ENCODE data around the gene IRF4. TPM values are rescaled to one million over a fixed set of nuclear protein-coding genes. Genes with fewer than 3 reads are reported as not detected.

Gene IRF4
- not detected for polyA plus RNA-seq (2012; ENCODE audit: insufficient read depth, insufficient read length)

DNA sequence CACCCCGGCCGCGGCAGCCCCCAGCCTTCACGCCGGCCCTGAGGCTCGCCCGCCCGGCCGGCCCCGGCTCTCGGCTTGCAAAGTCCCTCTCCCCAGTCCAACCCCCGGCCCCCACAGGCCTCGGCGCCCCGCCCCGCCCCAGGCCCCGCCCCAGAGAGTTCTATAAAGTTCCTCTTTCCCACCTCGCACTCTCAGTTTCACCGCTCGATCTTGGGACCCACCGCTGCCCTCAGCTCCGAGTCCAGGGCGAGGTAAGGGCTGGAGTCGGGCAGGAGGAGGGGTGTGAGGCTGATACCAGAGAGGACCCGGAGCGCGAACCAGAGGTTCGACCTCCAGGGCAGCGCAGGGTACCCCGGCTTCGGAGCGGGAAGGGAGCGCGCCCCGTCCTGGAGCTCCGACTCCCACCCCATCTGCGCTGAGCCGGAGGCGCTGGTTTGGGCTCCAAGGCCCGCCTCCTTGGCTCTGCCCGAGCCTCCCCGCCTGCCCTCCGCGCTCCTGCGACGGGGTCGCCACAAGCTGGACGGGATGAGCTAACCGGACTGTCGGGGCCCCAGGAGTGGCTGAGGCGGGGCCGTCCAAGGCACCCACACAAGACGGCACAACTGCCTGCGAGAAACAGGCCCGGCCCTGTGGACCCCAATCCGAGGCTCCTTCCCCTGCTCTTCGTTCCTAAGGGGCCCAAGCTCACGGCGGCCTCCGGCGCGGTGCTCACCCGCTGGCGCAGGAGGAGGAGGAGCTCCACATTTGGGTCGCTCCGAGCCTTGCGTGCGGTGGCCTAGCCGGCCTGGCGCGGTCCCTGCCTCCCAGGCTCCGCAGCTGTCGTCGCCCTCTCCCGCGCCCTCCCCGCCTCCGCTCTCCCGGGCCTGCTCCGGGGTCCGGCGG lies at the start of gene IRF4:
TSS of gene IRF4 (plus strand) at position 194 of the 882 bp plus-strand sequence. CDS start 1,401 bp downstream, outside the sequence.
- no peak for DNase-seq (ENCODE audit: low read depth, low spot score)
- H3K4me3 ChIP-seq (ENCODE audit: low read length): no peak within 1 kb of the TSS

DNA sequence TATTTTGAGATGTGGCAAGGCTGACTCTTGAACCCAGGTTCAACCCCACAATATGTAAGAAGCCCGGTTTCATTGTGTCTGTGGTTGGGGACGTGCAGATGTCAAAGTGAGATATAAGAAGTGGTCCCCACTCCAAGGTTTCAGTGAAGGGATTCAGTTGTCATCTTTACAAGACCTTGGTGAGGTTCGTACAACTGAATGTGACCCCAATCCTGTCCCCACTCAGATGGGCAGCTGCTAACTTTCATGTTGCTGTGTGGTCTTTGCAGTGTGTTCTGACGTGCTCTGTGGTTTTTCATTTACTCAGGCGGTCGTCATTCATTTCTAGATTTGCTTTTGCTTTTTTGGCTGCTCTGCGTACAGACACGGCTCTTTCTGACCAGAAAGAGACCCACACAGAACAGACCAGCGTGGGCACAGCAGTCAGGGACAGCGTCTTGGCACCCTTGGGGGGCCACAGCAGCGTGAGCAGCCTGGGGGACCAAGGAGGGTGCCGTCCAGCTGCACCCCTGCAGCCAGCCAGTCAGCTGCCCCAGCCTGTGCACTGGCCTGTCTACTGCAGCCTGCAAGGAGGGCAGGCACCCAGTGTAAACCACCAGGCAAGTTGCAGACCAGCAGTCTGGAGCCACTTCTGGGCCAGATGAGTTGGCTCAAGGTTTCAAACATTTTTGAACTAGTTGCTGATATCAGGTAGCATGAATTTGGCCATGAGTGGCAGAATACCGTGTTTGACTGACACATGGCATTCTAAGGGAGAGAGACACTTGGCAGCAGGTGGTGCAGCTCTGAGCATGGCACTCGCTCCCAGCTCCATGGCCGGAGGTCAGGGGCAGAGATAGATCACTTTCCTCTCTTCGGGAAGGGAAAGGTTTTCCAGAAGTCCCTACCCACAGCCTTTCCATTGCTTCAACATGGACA lies 49.4 kb upstream of the IRF4 start:
- no peak overlapping the region for H3K4me3 ChIP-seq (ENCODE audit: low read length)
- DNase-seq (ENCODE audit: low read depth, low spot score): no peak

DNA sequence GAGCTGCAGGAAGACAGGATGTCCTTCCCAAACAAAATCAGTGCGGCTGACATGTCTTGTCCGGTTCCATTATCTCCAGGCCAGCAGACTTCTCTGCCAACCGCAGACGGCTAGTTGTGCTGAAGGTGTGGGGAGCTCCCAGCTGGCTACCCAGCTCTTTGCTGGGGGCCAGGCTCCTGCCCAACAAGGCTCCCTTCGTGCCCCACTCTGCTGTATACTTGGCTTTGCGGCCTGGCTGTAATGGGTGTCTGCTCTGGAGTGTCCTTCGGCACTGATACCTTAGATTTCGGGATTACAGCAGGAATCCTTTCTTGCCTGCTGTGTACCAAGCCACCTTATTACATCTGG lies 48.7 kb upstream of the IRF4 start:
- no peak overlapping the region for H3K4me3 ChIP-seq (ENCODE audit: low read length)

DNA sequence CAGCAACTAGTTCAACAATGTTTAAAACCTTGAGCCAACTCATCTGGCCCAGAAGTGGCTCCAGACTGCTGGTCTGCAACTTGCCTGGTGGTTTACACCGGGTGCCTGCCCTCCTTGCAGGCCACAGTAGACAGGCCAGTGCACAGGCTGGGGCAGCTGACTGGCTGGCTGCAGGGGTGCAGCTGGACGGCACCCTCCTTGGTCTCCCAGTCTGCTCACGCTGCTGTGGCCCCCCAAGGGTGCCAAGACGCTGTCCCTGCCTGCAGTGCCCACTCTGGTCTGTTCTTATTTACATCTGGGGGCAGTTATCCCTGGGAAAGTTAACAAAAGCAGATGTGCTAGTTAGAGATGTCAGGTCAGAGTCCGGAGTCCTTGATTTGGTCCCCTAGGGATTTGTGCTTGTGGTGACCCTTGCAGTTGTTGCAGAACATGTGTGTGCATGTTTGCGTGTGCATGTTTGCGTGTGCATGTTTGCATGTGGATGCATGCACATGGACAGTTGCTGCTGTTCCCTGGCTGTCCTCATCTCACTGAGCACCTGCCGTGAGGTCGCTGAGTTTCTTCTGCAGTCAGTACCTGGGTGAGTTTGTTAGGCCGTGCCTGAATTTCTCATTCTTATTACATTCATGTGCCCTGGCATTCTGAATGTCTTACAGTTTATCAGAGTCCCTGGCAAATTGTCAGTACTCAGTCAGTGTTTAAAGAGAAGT lies 48.2 kb upstream of the IRF4 start:
- no peak for DNase-seq (ENCODE audit: low read depth, low spot score)
- H3K4me3 ChIP-seq (ENCODE audit: low read length): no peak overlapping the region

More for the DNA sequence above, 48.7 kb upstream of the IRF4 start:
- no peak for DNase-seq (ENCODE audit: low read depth, low spot score)

DNA sequence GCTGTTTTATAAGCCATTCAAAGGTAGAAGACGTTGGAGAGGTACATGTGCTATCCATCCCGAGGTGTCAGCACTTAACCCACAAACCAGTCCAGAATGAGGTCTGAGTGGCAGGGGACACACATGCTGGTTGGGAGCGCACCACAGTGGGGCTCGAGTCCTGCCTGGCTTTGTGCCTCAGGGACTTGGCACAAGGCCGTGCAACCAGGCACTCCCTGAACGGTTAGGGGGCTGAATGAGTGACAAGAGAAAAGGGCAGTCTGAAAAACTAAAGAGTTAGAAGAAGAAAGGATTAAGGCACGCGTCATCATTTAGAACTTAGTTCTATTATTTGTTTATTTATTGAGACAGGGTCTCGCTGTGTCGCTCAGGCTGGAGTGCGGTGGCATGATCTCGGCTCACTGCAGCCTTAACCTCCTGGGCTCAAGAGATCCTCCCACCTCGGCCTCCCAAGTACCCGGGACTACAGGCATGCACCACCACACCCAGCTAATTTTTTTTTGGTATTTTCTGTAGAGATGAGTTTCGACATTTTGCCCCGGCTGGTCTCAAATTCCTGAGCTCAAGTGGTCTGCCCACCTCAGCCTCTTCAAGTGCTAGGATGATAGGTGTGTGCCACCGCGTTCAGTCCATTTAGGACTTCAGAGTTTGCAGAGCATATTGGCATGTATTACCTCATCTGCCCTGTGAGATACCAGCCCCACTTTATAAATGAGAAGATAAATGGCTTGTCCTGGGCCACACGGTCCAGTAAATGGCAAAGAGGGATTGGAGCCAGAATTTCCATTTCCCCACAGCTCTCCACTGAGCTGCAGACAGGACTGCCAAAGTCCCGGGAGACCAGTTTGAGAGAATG lies 47.4 kb upstream of the IRF4 start:
- no peak for DNase-seq (ENCODE audit: low read depth, low spot score)
- H3K4me3 ChIP-seq (ENCODE audit: low read length): no peak overlapping the region

DNA sequence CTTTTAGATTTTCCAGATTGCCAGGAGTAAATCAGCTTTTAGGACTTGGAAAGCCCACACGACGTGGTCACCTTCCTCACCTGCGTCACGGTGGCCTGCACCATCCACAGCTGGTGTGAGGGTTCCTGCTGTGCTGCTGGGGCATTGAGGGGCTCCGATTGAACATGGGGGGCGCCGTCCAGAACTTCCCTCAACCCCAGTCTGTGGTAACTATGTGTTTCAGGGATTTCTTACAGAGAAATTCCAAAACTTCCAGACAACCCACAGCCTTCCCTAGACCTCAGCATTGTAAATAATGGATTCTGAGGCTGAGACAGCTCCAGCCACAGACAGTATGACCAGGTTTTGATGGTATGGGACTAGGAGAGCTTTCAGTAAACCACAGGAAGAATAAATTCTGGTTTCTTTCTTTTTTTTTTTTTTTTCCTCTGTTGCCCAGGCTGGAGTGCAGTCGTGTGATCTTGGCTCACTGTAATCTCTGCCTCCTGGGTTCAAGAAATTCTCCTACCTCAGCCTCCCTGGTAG lies 46.7 kb upstream of the IRF4 start:
- no peak overlapping the region for H3K4me3 ChIP-seq (ENCODE audit: low read length)
- DNase-seq (ENCODE audit: low read depth, low spot score): no peak

DNA sequence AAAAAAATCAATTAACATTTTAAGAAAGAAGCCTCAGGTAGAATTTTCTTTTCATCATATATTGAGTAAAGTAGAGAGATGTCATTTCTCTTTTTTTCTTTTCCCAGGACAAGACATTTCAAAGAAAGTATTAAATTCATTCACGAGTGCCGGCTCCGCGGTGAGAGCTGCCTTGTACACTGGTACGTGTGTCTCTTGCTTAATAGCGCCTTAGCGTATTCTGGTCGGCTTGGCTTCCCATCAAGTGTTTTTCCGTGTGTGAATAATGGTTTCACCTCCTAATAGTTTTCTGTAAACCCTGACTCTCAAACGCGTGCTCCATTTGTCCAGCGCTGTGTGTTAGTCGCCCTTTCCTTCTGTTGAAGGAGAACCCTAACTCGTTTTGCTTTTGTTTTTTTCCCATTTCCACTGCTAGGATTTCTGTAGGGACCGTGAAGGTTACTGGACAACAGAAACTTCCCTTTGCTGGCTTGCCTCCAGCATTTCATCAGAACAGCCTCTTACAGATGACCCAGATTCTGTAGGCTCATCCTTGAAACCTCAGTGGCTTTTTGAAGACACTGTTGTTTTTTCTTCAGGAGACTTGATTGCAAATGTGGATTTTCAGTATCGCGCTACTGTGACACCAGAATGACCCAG lies 45.7 kb upstream of the IRF4 start:
- DNase-seq (ENCODE audit: low read depth, low spot score): no peak
- no peak overlapping the region for H3K4me3 ChIP-seq (ENCODE audit: low read length)

DNA sequence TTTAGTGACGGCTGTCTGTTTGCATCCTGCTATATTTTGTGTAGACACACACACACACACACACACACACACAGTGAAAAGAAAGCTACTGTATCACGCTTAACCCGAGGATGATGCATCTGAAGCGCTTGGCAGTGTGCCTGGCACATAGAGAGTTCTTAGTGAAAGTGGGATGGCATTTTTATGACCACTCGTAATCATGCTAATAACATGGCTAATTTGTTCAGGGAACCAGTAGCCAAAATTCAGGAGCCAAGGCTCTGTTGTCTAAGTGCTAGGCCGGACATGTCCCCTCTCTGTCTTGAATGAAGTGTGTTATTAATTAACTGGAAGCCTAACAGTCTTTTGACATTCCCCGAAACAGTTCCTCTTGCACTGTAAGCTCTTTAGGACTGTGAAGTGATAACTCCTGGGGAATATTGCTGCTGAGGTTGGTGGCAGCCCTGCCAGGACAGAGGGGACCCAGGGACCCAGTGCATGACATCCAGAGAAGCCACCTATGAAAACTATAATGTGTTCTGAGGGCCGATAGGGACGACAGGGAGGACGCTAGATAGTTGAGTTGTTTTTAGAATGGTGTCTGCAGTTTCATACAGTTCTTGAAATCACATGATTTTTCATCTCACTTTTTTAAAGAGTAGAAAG lies 45.0 kb upstream of the IRF4 start:
- no peak for DNase-seq (ENCODE audit: low read depth, low spot score)
- no peak overlapping the region for H3K4me3 ChIP-seq (ENCODE audit: low read length)

DNA sequence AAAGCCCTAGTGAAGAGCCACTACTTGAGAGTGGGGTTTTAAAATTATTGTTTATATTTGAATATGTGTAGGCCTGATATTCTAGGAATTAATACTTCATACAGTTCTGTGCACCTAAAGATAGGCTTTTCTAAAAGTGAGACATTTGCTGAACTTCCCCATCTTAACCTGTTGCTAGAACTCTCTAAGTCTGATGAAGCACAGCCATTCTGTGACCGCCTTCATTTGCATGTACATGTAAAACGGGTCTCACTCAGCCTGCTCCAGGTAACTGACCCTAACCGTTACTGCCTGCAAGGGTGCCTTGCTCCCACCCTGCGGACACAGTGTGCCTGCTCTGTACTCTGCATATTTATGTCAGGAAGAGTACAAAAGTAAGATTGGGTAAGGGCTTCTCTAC lies 44.3 kb upstream of the IRF4 start:
- H3K4me3 ChIP-seq (ENCODE audit: low read length): no peak overlapping the region
- no peak for DNase-seq (ENCODE audit: low read depth, low spot score)

DNA sequence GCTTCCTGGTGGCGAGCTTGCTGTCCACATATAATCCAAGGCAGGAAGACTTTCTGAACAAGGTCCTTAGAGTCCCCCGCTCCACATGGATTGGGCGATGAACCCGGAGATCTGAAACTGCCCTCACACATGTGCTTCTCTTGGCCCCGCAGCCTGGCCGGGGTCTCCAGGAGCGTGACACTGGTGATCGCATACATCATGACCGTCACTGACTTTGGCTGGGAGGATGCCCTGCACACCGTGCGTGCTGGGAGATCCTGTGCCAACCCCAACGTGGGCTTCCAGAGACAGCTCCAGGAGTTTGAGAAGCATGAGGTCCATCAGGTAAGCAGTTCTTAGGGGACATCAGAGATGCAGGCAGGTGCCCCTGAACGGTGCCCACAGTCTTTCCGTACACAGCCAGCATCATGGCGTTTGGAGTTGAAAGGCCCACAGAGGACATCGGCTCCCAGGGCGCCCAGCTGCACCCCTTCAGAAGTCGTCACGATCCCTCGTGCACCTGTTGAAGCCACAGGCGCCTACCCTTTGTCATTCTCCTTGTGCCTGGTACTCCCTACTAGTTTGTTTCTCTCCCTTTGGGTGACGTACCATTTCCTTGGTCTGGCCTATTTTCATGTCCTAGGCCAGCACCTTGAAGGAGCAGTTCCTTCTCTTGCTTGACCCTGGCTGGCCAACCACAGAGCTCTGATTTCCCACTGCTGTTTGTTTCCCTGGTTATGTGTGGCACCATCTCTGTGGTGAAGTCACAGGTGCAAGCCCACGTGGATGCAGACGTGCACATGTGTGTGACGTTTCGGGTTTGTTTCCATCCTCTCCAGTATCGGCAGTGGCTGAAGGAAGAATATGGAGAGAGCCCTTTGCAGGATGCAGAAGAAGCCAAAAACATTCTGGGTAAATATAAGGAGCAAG lies 43.3 kb upstream of the IRF4 start:
- DNase-seq (ENCODE audit: low read depth, low spot score): no peak

DNA sequence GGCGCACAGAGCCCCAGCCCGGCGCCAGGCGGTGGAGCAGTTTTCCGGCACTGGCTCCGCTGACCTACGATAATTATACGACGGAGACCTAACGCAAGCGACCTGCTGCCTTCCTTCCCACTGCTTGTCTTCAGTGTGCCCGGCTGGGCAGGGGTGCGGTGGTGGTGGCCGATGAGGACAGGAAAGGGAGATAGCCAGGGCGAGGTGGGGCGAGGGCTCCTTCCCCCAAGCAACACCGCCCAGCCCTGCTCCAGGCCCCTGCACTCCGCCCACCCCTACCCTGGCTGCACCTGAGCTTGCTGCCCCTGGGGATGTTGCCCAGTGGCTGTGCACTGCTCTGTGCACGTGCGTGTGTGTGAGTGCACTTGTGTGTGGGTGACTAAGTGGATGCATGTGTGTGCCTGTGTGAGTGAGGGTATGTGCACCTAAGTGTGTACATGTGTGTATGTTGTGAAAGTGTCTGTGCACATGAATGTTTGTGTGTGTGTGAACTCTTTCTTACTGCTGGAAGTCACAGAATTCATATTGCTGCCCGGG lies 42.6 kb upstream of the IRF4 start:
- H3K4me3 ChIP-seq (ENCODE audit: low read length): no peak overlapping the region

More for the DNA sequence above, 43.3 kb upstream of the IRF4 start:
- H3K4me3 ChIP-seq (ENCODE audit: low read length): no peak overlapping the region

DNA sequence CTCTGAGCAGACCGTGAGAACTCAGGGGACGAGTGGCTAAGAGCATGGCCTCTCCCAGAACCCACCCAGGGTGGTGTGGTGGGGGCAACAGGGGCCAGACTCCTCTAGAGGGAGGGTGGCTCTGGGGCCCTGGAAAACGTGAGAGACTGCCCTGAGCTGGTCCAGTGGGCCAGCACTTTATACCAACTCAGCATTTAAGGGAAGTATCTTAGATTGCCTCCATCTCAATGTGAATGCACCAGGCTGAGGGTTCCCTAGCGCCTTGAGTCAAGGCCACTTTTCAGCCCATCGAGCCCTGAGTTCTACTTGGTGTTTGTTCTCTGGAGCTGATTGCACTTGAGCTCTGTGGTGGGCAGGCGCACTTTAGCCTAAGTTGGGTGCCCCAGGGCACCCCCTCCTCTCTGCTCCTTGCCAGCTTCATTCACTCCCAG lies 42.0 kb upstream of the IRF4 start:
- no peak for DNase-seq (ENCODE audit: low read depth, low spot score)

More for the DNA sequence above, 42.6 kb upstream of the IRF4 start:
- no peak for DNase-seq (ENCODE audit: low read depth, low spot score)

DNA sequence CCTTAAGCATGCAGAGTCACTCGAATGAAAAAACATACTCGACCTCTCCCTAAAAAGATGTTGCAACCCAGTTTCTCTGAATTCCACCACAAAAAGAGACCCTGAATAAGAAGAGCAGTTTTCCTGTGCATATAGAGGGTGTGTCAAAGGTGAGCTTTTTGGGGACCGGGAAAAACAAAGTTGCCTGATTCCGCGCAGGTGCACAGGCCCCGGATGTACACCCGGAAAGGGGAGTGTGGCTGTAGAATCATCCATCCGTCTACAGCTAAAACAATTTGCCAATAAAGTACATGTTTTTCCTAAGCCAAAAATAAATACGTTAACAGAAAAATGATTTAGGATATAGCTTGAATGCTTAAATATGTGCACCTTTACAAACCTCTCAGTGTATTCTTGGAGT lies 41.2 kb upstream of the IRF4 start:
- DNase-seq (ENCODE audit: low read depth, low spot score): no peak
- H3K4me3 ChIP-seq (ENCODE audit: low read length): no peak overlapping the region

More for the DNA sequence above, 42.0 kb upstream of the IRF4 start:
- H3K4me3 ChIP-seq (ENCODE audit: low read length): no peak overlapping the region

DNA sequence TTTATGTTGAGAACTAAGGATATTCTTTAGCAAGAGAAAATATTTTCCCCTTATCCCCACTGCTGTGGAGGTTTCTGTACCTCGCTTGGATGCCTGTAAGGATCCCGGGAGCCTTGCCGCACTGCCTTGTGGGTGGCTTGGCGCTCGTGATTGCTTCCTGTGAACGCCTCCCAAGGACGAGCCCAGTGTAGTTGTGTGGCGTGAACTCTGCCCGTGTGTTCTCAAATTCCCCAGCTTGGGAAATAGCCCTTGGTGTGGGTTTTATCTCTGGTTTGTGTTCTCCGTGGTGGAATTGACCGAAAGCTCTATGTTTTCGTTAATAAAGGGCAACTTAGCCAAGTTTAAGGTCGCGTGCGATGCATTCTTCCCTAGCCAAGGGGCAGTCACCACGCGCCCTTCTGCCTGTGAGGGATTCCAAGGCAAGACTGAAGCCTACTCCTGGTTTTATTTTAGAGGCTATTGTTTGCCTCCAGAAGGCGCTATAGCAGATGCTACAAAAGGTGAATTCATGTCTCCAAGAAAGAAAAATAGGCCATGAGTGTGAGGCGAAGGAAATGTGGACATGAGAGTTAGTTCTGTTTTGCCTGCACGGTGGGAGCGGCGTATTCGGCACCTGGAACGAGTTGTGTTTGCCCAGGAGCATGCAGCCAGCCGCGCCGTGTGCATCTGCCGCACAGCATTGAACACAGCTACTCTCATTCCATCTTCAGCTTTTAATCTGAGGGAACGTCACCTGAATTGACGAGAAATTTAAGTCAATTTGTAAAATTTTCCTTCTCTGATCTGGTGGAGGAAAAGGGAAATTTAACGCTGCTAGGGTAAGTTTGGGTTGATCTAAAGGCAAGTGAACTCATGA lies 40.3 kb upstream of the IRF4 start:
- DNase-seq (ENCODE audit: low read depth, low spot score): no peak

DNA sequence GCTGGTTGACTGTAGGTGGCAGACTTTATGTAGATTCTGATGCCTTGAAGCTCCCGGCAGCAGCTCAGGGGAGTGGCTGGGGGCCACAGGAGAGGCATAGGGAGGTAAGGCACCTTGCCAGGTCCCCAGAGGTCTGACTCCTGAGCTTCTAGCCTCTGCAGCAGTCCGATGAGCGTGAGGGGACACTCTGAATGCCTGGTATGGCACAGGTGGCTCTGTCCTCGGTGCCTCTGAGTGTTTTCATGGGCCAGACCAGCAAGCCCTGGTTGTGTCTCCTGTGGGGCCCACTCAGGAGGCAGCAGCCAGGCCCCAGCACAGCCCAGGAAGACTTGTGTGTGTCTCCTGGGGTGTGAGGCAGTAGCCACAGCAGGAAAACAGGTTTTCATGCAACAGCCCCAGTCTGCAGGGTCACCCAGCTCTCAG lies 39.7 kb upstream of the IRF4 start:
- DNase-seq (ENCODE audit: low read depth, low spot score): no peak
- H3K4me3 ChIP-seq (ENCODE audit: low read length): no peak overlapping the region

More for the DNA sequence above, 40.3 kb upstream of the IRF4 start:
- no peak overlapping the region for H3K4me3 ChIP-seq (ENCODE audit: low read length)
